ENCODE measurements around the gene CHST1.

The CHST1 gene

DNA sequence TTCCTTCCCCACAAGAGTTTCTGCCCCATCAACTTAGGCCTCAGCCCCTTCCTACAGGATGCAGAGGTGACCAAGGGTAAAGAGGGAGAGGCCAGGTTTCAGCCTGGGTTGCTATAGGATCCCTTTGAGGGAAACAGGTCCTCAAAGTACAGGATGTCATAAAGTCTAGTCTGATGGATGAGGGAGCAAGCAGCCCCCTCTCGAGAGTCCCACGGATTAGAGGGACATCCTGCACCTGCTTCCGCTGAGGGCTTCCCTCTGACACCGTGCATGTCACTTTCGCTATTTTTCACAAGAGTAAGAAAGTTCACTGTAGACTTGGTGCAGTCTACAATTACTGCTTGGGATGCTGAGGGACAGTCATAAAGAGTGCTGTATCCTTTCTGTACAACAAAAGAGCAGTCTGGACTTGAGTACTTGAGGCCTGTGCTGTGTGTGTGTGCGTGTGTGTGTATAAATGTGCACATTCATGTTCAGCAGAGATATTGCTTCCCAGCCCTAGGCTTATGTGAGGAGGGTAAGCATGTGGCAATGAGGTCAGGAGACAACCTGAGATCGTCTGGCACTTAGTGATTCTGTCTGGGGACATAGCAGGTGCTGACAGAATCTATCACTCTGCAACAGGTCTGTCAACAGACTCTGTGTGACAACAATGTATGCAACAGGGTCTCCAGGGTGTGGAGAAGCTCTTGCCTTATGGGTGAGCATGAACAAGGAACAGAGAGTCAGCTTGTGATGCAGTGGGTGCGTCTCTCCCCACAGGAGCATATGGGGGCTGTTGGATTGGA lies 18.0 kb upstream of the CHST1 start:
- peaks cover 10% of the 10 kb centered on the region for H3K27me3 Mint-ChIP-seq
- no peaks in the 10 kb centered on the region for H3K4me1 Mint-ChIP-seq (ENCODE audit: low read depth)
- H3K36me3 Mint-ChIP-seq (ENCODE audit: low read depth) = no peaks in the 10 kb centered on the region
- H3K4me3 Mint-ChIP-seq = no peak overlapping the region
- H3K27ac Mint-ChIP-seq = no peak overlapping the region
- no peaks in the 10 kb centered on the region for H3K9me3 Mint-ChIP-seq
- no peak for DNase-seq

DNA sequence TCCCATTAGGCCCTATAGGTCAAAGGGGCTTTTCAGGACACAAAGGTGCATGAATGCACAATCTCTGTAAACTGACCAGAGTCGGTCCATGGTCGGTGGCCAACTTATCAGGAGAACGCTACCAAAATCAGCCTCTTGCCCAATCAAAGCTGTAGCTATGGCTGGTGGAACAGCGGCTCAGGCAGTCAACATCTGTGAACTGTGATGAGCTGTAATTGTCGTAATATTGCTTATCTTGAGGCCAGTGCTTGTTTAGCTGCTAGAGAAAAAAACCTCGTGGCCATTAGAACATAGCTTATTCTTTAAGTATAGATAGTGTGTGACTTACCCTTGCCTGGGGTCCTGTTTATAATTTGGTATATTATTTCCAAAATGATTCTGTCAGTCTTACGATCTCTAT lies 14.4 kb upstream of the CHST1 start:
- Mint-ChIP-seq H3K36me3 (ENCODE audit: low read depth) (no peaks in the 10 kb centered on the region), H3K27ac (no peak overlapping the region), H3K4me1 (ENCODE audit: low read depth) (no peaks in the 10 kb centered on the region), H3K27me3 (no peaks in the 10 kb centered on the region), H3K9me3 (no peaks in the 10 kb centered on the region), H3K4me3 (no peak overlapping the region)
- DNase-seq = no peak

DNA sequence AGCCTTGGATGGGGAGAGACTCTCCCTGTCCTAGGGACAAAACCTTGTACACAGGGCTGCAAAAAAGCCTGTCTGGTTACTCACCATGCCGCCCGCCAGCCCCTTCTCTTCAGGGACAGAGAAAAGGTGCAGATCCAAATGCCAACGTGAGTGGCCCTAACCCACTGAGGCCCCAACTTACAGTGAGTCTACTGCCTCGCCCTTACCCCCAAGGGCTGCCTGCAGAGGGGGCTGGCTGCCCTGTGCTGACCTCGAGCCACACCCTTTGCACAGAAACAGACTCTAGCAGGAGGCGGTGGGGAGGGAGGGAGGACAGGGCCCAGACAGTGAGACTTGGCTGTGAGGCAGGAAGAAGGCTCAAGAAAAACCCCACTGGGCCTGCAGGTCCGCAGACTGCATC lies 13.6 kb upstream of the CHST1 start:
- H3K4me1 Mint-ChIP-seq (ENCODE audit: low read depth) = no peaks in the 10 kb centered on the region
- H3K9me3 Mint-ChIP-seq = no peaks in the 10 kb centered on the region
- no peaks in the 10 kb centered on the region for H3K27me3 Mint-ChIP-seq
- no peak overlapping the region for H3K4me3 Mint-ChIP-seq
- H3K27ac Mint-ChIP-seq = no peak overlapping the region
- no peaks in the 10 kb centered on the region for H3K36me3 Mint-ChIP-seq (ENCODE audit: low read depth)
- no peak for DNase-seq

DNA sequence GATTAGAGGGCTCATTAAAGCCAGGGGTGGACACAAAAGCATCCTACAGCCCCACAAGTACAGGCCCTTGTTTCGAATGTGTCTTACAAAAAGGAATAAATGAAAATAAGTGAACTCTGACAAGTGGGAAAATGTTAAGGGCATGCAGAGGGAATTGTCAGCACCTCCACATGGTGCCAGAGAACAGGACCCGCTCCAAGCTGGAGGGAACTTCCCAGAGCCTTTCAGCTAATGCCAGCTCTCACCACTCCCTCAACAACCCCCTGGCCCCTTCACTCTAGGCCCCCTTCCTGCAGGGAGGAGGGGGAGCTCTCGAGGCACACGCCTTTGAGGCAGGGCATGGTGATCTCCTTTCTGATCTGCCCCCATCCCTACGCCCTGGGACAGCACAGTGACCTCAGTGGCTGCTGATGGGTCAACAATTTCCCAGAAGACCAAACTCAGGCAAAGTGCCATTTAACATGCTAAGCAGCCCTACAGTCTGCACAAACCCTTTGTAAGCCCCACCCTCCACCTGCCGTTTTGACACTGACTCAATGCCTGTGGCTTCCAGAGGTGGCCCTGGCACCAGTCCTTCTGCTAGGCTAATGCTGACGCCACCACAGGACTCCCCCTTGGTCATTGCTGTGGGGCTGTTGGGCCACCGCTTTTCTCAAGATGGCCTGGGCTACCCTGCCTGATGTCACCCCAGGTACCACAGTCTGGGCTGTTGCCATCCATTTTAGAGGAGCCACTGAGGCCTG lies 12.5 kb upstream of the CHST1 start:
- no peak overlapping the region for H3K27ac Mint-ChIP-seq
- no peaks in the 10 kb centered on the region for H3K36me3 Mint-ChIP-seq (ENCODE audit: low read depth)
- no peaks in the 10 kb centered on the region for H3K27me3 Mint-ChIP-seq
- H3K4me1 Mint-ChIP-seq (ENCODE audit: low read depth) = no peaks in the 10 kb centered on the region
- no peaks in the 10 kb centered on the region for H3K9me3 Mint-ChIP-seq
- no peak overlapping the region for H3K4me3 Mint-ChIP-seq
- DNase-seq = no peak

DNA sequence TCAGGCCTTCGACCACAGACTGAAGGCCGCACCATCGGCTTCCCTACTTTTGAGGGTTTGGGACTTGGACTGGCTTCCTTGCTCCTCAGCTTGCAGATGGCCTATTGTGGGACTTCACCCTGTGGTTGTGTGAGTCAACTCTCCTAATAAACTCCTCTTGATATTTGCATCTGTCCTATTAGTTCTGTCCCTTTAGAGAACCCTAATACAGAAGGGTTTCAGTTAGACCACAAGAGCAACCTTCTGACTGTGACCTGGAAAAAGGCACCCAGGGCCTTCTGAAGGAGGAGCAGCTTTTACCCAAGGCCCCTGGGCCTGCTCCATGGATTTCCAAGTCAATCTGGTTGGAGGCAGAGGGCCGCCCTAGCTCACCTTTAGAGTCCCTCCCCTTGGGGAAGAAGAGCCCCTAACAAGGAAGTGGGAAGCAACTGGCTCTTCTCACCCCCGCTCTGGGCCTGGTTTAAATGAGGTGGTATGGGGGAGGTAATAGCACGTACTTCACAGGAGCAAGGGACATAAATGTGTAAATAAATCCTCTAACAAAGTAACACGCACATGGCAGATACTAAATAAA lies 11.2 kb upstream of the CHST1 start:
- no peaks in the 10 kb centered on the region for H3K4me1 Mint-ChIP-seq (ENCODE audit: low read depth)
- H3K36me3 Mint-ChIP-seq (ENCODE audit: low read depth) = no peaks in the 10 kb centered on the region
- no peak for DNase-seq
- no peak overlapping the region for H3K4me3 Mint-ChIP-seq
- peaks cover 6% of the 10 kb centered on the region for H3K27me3 Mint-ChIP-seq
- H3K9me3 Mint-ChIP-seq = no peaks in the 10 kb centered on the region
- no peak overlapping the region for H3K27ac Mint-ChIP-seq

DNA sequence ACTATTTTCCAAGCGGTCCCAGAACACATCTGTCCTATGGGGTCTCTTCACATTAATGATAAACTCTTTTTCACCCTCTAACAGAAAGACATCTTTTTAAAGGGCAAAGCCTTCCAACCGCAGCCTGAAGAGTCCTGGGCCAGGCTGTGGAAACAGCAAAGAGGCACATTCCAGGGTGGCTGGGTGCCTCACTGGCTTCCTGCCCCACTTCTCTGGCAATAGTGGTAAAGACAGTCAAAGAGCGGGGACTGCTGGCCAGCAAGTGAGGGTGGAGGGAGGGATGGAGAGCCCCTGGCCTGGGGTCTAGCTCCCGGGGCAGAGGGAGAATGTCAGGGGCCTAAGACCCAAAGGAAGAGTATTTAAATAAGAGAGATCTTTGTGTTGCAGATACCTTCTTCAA lies 10.2 kb upstream of the CHST1 start:
- H3K27me3 Mint-ChIP-seq = peaks cover 6% of the 10 kb centered on the region
- H3K4me3 Mint-ChIP-seq = no peak overlapping the region
- no peaks in the 10 kb centered on the region for H3K9me3 Mint-ChIP-seq
- no peak for DNase-seq
- no peak overlapping the region for H3K27ac Mint-ChIP-seq
- H3K36me3 Mint-ChIP-seq (ENCODE audit: low read depth) = no peaks in the 10 kb centered on the region
- no peaks in the 10 kb centered on the region for H3K4me1 Mint-ChIP-seq (ENCODE audit: low read depth)

DNA sequence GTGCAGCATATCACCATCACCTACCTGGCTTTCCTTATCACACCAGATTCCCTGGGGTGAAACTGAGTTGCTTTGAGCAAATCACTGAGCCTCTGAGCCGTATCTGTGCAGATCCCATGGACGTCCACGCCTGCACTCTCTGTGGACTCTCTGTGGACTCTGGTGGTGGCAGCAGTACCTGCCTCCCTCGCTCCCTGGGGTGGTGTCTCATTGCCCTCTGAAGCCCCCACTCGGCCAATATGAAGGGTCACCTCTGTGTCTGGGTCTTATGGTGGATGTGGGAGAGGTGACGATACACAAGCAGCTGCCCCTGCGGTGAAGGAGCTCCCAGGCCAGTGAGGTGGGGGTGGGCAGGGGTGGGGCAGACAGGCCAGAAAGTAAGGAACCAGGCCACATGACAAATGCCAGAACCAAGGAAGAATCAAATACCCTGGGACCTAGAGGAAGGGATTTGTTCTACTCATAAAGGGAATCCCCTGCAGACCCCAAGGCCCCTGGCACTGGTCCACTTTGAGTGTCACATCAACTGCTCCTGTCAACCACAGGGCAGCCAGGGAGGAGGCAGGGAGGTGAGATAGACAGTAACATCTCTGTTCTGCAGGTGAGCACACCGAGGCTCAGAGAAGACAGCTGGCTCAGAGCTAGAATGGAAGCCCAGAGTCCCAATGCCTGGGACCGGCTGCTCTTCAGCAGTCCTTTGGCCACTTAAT lies 9.2 kb upstream of the CHST1 start:
- no peaks in the 10 kb centered on the region for H3K9me3 Mint-ChIP-seq
- no peaks in the 10 kb centered on the region for H3K36me3 Mint-ChIP-seq (ENCODE audit: low read depth)
- DNase-seq = no peak
- H3K4me3 Mint-ChIP-seq = no peak overlapping the region
- no peaks in the 10 kb centered on the region for H3K4me1 Mint-ChIP-seq (ENCODE audit: low read depth)
- no peak overlapping the region for H3K27ac Mint-ChIP-seq
- H3K27me3 Mint-ChIP-seq = peaks cover 10% of the 10 kb centered on the region

DNA sequence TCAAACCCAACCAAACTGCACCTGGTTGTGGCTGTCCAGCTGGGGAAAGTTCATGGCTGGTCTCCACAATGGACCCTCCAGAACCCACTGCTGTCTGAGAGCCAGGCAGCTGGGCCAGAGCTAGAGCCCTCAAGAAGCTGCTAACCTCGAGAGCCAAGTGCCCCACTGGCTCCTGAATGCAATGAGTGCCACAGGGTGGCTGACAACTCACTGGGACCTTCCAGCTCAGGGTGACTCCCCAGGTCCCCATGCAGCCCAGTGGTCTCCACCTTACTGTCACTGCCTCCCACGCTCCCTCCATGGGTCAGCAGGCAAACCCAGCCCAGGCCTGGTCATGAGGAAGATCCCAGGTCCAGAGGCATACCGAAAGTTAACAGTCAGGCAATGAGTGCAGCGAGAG lies 8.0 kb upstream of the CHST1 start:
- H3K27ac Mint-ChIP-seq = no peak overlapping the region
- no peak for DNase-seq
- H3K36me3 Mint-ChIP-seq (ENCODE audit: low read depth) = no peaks in the 10 kb centered on the region
- H3K27me3 Mint-ChIP-seq = peaks cover 19% of the 10 kb centered on the region
- H3K4me3 Mint-ChIP-seq = no peak overlapping the region
- no peaks in the 10 kb centered on the region for H3K9me3 Mint-ChIP-seq
- no peaks in the 10 kb centered on the region for H3K4me1 Mint-ChIP-seq (ENCODE audit: low read depth)

DNA sequence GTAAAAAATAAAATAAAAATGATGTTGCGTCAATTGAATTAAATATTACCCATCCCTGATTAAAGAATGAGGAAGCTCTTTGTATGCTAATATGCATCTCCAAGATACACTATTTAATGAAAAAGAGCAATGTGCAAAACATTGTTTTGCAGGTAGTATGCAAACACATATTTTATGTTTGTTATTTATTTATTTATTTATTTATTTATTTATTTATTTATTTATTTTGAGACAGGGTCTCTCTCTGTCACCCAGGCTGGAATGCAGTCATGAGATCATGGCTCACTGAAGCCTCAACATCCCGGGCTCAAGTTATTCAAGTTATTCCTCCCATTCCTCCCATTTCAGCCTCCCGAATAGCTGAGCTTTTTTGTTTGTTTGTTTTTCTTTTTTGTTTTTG lies 7.2 kb upstream of the CHST1 start:
- Mint-ChIP-seq H3K9me3 (no peaks in the 10 kb centered on the region), H3K27me3 (peaks cover 27% of the 10 kb centered on the region), H3K36me3 (ENCODE audit: low read depth) (no peaks in the 10 kb centered on the region), H3K4me3 (no peak overlapping the region), H3K4me1 (ENCODE audit: low read depth) (no peaks in the 10 kb centered on the region), H3K27ac (no peak overlapping the region)
- DNase-seq = no peak

DNA sequence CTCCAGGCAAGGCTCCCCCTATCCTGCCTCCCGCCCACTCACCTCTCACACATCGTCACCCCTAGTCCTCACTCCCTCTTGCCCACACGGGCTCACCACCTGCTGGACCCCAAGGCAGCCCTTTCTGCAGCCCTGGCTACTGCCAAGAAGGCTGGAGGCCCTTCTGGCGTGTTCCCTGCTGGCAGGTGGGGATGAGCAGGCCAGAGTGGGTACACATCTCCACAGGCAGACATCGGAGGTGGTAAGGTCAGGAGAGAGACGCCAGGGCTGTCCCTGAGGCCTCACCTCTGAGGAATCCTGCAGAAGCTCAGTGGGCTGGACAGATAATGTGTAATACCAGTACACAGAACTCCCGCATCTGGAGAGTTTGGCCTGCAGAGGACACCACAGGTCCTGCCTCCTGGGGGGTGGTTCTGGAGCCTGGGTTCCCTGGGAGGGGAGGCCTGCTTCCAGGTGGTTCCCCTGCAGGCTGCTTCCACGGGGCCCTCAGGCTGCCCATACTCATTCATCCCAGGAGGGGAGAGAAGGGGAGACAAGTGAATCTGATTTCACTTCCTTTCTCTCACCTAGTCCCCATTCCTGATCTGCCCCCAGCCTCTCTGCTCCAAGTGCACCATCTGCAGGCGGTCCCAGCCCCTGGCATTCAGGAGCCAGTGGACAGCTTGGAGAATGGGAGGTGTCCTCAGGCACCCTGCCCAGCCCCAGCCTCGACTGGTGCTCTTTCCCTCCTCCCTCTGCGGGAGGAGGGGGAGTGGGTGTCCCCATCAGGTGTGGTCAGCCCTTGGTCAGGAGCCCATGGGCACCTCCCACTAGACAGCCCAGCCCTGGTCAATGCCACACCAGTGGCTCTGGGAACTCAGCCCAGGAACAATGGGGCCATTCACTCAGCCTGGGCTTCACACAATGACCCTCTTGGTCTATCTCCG lies 6.1 kb upstream of the CHST1 start:
- Mint-ChIP-seq H3K9me3 (no peaks in the 10 kb centered on the region), H3K36me3 (ENCODE audit: low read depth) (no peaks in the 10 kb centered on the region), H3K4me3 (no peak overlapping the region), H3K27ac (no peak overlapping the region), H3K4me1 (ENCODE audit: low read depth) (no peaks in the 10 kb centered on the region), H3K27me3 (peaks cover 38% of the 10 kb centered on the region)
- DNase-seq = no peak

DNA sequence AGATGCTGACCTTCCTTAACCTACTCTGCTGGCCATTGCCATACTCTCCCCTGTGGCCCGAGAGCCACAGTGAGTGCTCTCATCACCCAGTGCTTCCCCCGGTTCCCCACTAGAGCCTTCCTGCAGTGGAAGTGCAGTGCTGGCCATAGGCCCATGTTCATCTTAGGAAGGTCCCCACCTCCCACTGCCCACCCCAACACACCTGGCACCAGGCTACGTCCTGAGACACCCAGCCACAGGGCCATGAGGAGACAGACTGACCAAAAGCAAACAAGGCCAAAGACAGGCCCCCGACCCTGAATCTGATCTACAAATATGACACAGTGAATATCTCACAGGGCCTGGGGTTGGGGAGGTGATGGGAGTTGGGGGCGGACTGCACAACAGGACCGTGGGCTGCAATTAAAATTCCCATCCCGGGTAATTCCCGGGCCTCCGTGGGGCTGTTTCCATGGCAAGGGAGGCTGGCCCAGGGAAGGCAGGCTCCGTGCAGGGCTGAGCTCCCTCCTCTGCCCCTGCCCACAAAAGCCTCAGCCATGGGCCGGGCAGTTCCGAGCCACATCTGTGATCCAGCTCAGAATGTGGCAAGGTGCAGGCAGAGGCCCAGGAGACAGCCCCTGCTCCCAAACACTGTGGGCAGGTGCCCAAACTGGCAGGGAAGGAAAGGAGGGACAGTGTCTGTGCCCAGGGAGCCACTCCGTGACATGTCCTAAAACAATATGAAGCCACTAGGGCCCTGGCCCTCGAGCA lies 5.1 kb upstream of the CHST1 start:
- Mint-ChIP-seq H3K9me3 (no peaks in the 10 kb centered on the region), H3K27ac (no peak overlapping the region), H3K36me3 (ENCODE audit: low read depth) (no peaks in the 10 kb centered on the region), H3K4me1 (ENCODE audit: low read depth) (no peaks in the 10 kb centered on the region), H3K4me3 (no peak overlapping the region), H3K27me3 (peaks cover 46% of the 10 kb centered on the region)
- no peak for DNase-seq

DNA sequence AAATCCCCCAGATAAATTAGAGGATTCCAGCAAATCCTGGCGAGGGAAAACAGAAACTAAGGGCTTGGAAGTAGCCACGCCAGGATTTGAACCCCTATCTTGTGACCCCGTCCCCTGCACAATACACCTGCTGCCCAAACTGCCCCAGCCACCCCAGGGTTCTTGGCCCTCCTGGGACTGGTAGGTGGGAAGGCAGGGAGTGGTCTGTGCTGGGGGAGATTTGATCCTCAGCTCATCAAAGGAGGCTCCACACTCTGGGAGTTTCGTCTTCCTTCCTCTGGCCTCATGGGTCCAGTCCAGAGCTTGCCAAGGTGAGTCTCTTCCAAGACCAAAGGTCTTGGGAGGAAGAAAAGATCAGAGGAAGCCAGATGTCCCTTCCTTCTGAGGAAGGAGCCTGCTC lies 4.5 kb upstream of the CHST1 start:
- Mint-ChIP-seq H3K4me3 (no peak overlapping the region), H3K36me3 (ENCODE audit: low read depth) (no peaks in the 10 kb centered on the region), H3K4me1 (ENCODE audit: low read depth) (no peaks in the 10 kb centered on the region), H3K27me3 (peaks cover 46% of the 10 kb centered on the region), H3K9me3 (no peaks in the 10 kb centered on the region), H3K27ac (no peak overlapping the region)
- DNase-seq = no peak

DNA sequence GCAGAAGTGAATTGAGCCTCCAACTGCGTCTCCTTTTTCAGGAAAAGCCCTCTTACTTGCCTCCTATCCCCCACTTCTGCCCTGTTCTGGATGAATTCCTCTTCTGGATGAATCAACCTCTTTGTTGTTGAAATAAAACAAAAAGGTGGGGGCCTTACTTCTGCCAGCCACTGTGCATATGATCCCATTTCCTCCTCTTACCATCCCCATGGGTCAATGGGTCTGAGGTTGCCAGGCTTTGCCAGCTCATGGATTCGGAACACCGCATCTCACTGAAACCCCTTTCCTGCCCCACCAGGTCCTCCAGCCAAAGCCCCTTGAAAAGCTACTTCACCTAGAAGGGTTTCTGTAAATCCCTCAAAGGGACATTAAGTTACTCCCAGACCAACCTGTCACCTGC lies 3.7 kb upstream of the CHST1 start:
- H3K36me3 Mint-ChIP-seq (ENCODE audit: low read depth) = no peaks in the 10 kb centered on the region
- DNase-seq = no peak
- no peak overlapping the region for H3K27ac Mint-ChIP-seq
- peaks cover 49% of the 10 kb centered on the region for H3K27me3 Mint-ChIP-seq
- H3K4me1 Mint-ChIP-seq (ENCODE audit: low read depth) = peaks cover under 1% of the 10 kb centered on the region
- no peaks in the 10 kb centered on the region for H3K9me3 Mint-ChIP-seq
- no peak overlapping the region for H3K4me3 Mint-ChIP-seq
